HFF-Myc (cell line): ENCODE measurements around the gene PRR22.

Experiments used
- DNase-seq: peaks from one replicate; pipeline ENCODE4 v3.0.0-alpha.2; 2011; ENCODE audit warnings: low read depth; ENCODE audit errors: extremely low read depth
- H3K4me3 ChIP-seq: replicated peaks from 2 replicates; pipeline ENCODE4 v1.5.1; 2011; ENCODE audit warnings: low read depth, mild to moderate bottlenecking, control low read depth, low read length
- TF ChIP-seq, protein P1 (sequence below): IDR thresholded peaks from 2 replicates; pipeline ENCODE4 v1.5.1; 2012; ENCODE audit warnings: mild to moderate bottlenecking, low read depth, low read length, control low read depth; ENCODE audit errors: missing control alignments

PRR22 gene

GRCh38 chr19:5805462-5806132, 21.1 kb upstream of the PRR22 start:
- H3K4me3 ChIP-seq: peak overlapping the region; percentile 48
- no peak for DNase-seq
- TF ChIP-seq, protein P1, sequence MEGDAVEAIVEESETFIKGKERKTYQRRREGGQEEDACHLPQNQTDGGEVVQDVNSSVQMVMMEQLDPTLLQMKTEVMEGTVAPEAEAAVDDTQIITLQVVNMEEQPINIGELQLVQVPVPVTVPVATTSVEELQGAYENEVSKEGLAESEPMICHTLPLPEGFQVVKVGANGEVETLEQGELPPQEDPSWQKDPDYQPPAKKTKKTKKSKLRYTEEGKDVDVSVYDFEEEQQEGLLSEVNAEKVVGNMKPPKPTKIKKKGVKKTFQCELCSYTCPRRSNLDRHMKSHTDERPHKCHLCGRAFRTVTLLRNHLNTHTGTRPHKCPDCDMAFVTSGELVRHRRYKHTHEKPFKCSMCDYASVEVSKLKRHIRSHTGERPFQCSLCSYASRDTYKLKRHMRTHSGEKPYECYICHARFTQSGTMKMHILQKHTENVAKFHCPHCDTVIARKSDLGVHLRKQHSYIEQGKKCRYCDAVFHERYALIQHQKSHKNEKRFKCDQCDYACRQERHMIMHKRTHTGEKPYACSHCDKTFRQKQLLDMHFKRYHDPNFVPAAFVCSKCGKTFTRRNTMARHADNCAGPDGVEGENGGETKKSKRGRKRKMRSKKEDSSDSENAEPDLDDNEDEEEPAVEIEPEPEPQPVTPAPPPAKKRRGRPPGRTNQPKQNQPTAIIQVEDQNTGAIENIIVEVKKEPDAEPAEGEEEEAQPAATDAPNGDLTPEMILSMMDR: peak; percentile 80

DNA sequence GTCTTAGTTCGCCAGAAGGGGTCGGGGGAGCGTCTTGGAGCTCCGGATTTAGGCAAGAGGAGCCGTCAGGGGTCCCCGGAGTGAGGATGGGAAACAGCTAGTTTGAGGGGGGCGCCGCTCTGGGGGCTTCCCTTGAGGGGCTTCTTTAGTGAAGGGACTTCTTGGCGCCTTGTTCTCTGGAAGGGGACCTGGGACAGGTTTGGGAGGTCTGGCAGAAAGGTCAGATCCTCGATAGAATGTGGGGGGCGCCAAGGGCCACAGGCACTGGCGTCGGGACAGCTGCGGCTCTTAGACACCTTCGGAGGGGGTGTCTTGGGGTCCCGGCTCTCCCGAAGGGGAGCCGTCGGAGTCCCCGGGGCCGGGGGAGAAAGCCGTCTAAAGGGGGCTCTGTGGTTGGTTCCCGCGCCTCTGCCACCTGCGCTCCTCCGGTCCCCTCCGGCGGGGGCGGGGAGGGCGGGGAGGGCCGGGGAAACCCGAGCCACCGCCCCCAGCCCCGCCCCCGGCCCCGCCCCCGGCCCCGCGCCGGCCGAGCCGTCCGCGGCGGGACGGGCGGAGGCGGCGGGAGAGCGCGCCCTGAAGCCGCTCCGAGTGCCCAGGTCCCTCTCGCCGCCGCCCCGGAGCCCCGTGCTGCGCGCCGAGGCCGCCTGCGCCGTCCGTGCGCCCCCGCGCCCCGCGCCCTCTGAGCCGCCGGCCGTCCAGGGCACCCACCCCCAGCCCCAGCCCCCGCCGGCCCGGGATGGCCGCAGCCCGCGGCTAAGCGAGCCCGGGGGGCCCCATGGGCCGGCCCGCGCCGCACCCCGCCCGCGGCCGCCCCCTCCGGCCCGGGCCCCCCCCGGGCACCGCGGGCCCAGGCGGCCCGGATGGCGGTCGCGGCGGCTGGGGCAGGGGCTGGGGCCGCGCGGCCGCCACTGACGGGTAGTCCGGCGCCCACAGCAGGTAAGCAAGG, 20.2 kb upstream of the PRR22 start, which contains the start of gene NRTN:
Gene NRTN (plus strand): TSS at position 552 of the 946 bp plus-strand sequence. CDS start 19,099 bp downstream, outside the sequence.
- TF ChIP-seq, protein P1: no peak
- peak within 1 kb of the TSS; percentile 48 for H3K4me3 ChIP-seq
- no peak for DNase-seq

- TF ChIP-seq, protein P1: peak; percentile 100
- H3K4me3 ChIP-seq: peak overlapping the region; percentile 11; the same call in 1 of the 2 replicates
- peak; percentile 70 for DNase-seq
These were observed 19.4 kb upstream of the PRR22 start for GRCh38 chr19:5803752-5804515.

DNA sequence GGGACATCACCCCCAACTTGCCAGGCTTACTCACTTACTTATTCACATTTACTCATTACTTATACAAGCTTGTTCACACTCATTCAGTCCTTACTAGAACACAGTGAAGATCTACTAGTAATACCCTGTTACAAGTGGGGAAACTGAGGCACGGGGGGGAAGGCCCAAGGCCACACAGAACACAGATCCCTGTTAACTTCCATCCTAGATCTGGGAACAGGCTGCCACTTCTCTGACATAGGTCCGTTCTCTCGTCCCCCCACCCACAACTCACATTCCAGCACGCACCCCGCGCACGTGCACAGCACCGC, 18.9 kb upstream of the PRR22 start:
- TF ChIP-seq, protein P1: no peak
- DNase-seq: no peak
- H3K4me3 ChIP-seq: peak overlapping the region; percentile 11; the same call in 1 of the 2 replicates

DNA sequence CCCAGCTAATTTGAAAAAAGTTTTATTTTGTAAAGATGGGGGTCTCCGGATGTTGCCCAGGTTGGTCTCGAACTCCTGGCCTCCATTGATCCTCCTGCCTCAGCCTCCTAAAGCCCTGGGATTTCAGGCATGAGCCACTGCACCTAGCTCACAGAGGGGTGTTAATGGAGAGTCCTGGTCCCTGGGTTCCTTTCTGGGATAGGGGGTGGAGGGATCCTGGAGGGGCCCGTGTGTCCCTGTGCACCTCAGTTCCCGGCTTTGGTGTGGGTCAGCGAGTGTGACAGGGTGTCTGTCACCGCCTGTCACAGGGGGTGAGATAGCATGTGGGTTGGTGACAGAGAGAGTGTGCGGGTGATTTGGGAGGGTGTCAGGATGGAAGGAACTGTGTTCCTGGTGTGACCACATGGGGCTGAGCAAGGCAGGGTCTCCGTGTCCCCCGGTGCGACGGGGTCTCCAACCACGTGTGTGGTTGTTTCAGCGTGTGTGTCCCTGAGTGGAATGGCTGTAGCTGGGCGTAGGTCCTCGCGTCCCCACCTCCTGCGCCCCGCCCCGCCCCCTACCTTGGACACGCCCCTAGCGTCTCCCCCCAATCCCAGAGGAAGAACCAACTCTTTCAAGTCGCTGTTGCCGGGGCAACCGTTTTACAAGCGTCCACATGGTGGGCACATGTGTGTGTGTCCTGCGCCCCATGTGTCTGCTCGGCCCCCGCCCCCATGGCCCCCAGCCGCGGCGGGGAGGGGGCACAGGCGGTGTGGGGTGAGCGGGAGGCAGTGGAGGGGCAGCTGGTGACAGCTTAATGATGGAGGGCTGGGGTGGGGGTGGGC, 17.5 kb upstream of the PRR22 start:
- DNase-seq: peak; percentile 97
- TF ChIP-seq, protein P1: no peak
- no peak overlapping the region for H3K4me3 ChIP-seq
